Measurements from ENCODE around the gene ABLIM1.
A peak's percentile ranks its signal among the peaks of the same experiment; 100 is the strongest.

ABLIM1 gene

GRCh38 chr10:114526504-114527238, 131.4 kb downstream of the ABLIM1 start:
- peak overlapping the region; percentile 84 for H3K27ac ChIP-seq
- peak; percentile 84 for DNase-seq (ENCODE audit: low read depth, low spot score)

- H3K27ac ChIP-seq = peak overlapping the region; percentile 84
- DNase-seq (ENCODE audit: low read depth, low spot score) = no peak
Measured at GRCh38 chr10:114526126-114526503, 132.0 kb downstream of the ABLIM1 start.

- peak overlapping the region; percentile 84 for H3K27ac ChIP-seq
- peak; percentile 43 for DNase-seq (ENCODE audit: low read depth, low spot score)
Measured at GRCh38 chr10:114525368-114525949, 132.6 kb downstream of the ABLIM1 start.

GRCh38 chr10:114523876-114524275, 134.2 kb downstream of the ABLIM1 start:
- no peak for DNase-seq (ENCODE audit: low read depth, low spot score)
- no peak overlapping the region for H3K27ac ChIP-seq

GRCh38 chr10:114521255-114521654, 136.8 kb downstream of the ABLIM1 start:
- no peak for DNase-seq (ENCODE audit: low read depth, low spot score)
- H3K27ac ChIP-seq = peak overlapping the region; percentile 98

- peak; percentile 95 for DNase-seq (ENCODE audit: low read depth, low spot score)
- H3K27ac ChIP-seq = peak overlapping the region; percentile 98
Measured at GRCh38 chr10:114520453-114520852, 137.6 kb downstream of the ABLIM1 start.

- peak overlapping the region; percentile 98 for H3K27ac ChIP-seq
- peak; percentile 50 for DNase-seq (ENCODE audit: low read depth, low spot score)
Measured at GRCh38 chr10:114519756-114520293, 138.2 kb downstream of the ABLIM1 start.

- peak overlapping the region; percentile 98 for H3K27ac ChIP-seq
- peak; percentile 96 for DNase-seq (ENCODE audit: low read depth, low spot score)
Measured at GRCh38 chr10:114519306-114519669, 138.8 kb downstream of the ABLIM1 start.

GRCh38 chr10:114518401-114519305, 139.4 kb downstream of the ABLIM1 start:
- peak overlapping the region; percentile 98 for H3K27ac ChIP-seq
- peak; percentile 86 for DNase-seq (ENCODE audit: low read depth, low spot score)

GRCh38 chr10:114517368-114518250, 140.5 kb downstream of the ABLIM1 start:
- no peak for DNase-seq (ENCODE audit: low read depth, low spot score)
- peak overlapping the region; percentile 98 for H3K27ac ChIP-seq

GRCh38 chr10:114516356-114516755, 141.7 kb downstream of the ABLIM1 start:
- DNase-seq (ENCODE audit: low read depth, low spot score) = no peak
- no peak overlapping the region for H3K27ac ChIP-seq

GRCh38 chr10:114515298-114515914, 142.7 kb downstream of the ABLIM1 start:
- H3K27ac ChIP-seq = no peak overlapping the region
- no peak for DNase-seq (ENCODE audit: low read depth, low spot score)

- no peak overlapping the region for H3K27ac ChIP-seq
- no peak for DNase-seq (ENCODE audit: low read depth, low spot score)
Measured at GRCh38 chr10:114513381-114513792, 144.7 kb downstream of the ABLIM1 start.

- H3K27ac ChIP-seq = no peak overlapping the region
- no peak for DNase-seq (ENCODE audit: low read depth, low spot score)
Measured at GRCh38 chr10:114511881-114512280, 146.2 kb downstream of the ABLIM1 start.

- DNase-seq (ENCODE audit: low read depth, low spot score) = no peak
Measured at GRCh38 chr10:114508376-114508775, 149.7 kb downstream of the ABLIM1 start.

GRCh38 chr10:114507449-114507848, 150.6 kb downstream of the ABLIM1 start:
- peak; percentile 59 for DNase-seq (ENCODE audit: low read depth, low spot score)
- H3K27ac ChIP-seq = peak overlapping the region; percentile 63

More at GRCh38 chr10:114508376-114508775, 149.7 kb downstream of the ABLIM1 start:
- peak overlapping the region; percentile 63 for H3K27ac ChIP-seq

- DNase-seq (ENCODE audit: low read depth, low spot score) = no peak
- peak overlapping the region; percentile 63 for H3K27ac ChIP-seq
Measured at GRCh38 chr10:114506871-114507385, 151.1 kb downstream of the ABLIM1 start.

GRCh38 chr10:114504769-114505579, 153.1 kb downstream of the ABLIM1 start:
- peak; percentile 44 for DNase-seq (ENCODE audit: low read depth, low spot score)
- peak overlapping the region; percentile 48 for H3K27ac ChIP-seq
